ENCODE data around the gene GRB7. TPM values are rescaled to one million over a fixed set of nuclear protein-coding genes. Genes with fewer than 3 reads are reported as not detected.

The GRB7 gene
- total RNA-seq, 2 donors from 2014 or later, result 54.6 to 73.9 TPM

DNA sequence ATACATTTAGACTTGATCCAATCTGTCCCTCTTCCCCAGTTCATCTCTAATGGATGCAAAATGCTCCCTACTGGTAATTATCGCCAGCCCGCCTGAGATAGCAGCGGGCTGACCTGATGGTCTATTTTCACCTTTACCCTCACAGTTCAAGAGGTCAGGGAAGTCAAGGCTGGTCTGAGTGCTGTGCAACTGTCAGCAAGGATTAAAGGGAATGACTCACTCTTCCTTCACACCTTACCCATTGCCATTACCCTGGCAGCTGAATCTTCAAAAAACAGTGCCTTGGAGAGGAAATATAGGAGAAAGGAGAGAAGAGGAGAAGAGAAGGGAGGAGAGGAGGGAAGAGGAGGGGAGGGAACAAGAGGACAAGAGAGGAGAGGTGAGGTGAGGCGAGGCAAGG is 36.3 kb downstream of the GRB7 start:
- Histone ChIP-seq H3K4me3 (ENCODE audit: low read length) (no peak overlapping the region), H3K9me3 (ENCODE audit: control insufficient read depth, low read length) (no peaks in the 10 kb centered on the region), H3K27ac (ENCODE audit: low read depth, low read length) (no peak overlapping the region), H3K27me3 (ENCODE audit: control insufficient read depth, insufficient read depth, low read length, poor library complexity, severe bottlenecking) (no peaks in the 10 kb centered on the region), H3K36me3 (ENCODE audit: control insufficient read depth, insufficient read depth, low read length) (no peaks in the 10 kb centered on the region), H3K9ac (ENCODE audit: extremely low read depth, low read length, poor library complexity, severe bottlenecking) (no peak overlapping the region), H3K4me1 (ENCODE audit: control insufficient read depth, insufficient read depth, low read length) (no peaks in the 10 kb centered on the region)
- Mint-ChIP-seq H3K27ac (no peak overlapping the region), H3K4me1 (peaks cover 10% of the 10 kb centered on the region), H3K27me3 (ENCODE audit: insufficient read depth) (no peaks in the 10 kb centered on the region), H3K36me3 (ENCODE audit: low read depth) (no peaks in the 10 kb centered on the region), H3K4me3 (no peak overlapping the region), H3K9me3 (no peaks in the 10 kb centered on the region)
- peak; percentile 55 for DNase-seq
- TF ChIP-seq CTCF (conservative IDR thresholded peaks at IDR 0.05), result no peak
- WGBS, 2 experiments (ENCODE audit: insufficient coverage in 1 of 2, insufficient read length in 1 of 2), result 70 to 72% methylated on average over 3 of the region's 4 CpGs

DNA sequence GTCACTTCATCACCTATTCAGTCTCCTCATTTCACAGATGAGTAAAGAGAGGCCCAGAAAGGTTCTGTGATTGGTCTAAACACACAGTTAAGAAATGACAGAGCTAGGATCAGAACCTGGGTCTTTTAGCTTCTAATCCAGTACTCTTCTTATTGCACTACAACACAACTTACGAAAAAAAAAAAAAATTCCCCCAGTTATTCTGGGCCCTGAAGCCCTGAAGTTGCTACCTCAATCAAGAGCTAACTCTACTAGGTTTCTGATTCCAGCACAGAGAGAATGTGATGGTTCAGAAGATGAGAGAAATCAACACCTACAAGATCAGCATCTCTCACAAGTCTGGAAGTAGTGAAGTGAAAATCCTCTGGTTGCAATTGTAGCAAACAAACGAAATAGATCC is 37.3 kb downstream of the GRB7 start:
- no peaks in the 10 kb centered on the region for H3K9me3 ChIP-seq (ENCODE audit: control insufficient read depth, low read length)
- H3K36me3 ChIP-seq (ENCODE audit: control insufficient read depth, insufficient read depth, low read length), result no peaks in the 10 kb centered on the region
- H3K4me1 ChIP-seq (ENCODE audit: control insufficient read depth, insufficient read depth, low read length), result no peaks in the 10 kb centered on the region
- H3K4me3 Mint-ChIP-seq, result no peak overlapping the region
- peak; percentile 13 for DNase-seq
- TF ChIP-seq CTCF (conservative IDR thresholded peaks at IDR 0.05), result no peak
- H3K27ac ChIP-seq (ENCODE audit: low read depth, low read length), result no peak overlapping the region
- H3K9ac ChIP-seq (ENCODE audit: extremely low read depth, low read length, poor library complexity, severe bottlenecking), result no peak overlapping the region
- WGBS, 2 experiments (ENCODE audit: insufficient coverage in 1 of 2, insufficient read length in 1 of 2), result 94% methylated on average over 2 of the region's 2 CpGs; no CpG with 5 or more reads in 1 of the 2 experiments
- H3K27me3 Mint-ChIP-seq (ENCODE audit: insufficient read depth), result no peaks in the 10 kb centered on the region
- H3K36me3 Mint-ChIP-seq (ENCODE audit: low read depth), result no peaks in the 10 kb centered on the region
- no peaks in the 10 kb centered on the region for H3K27me3 ChIP-seq (ENCODE audit: control insufficient read depth, insufficient read depth, low read length, poor library complexity, severe bottlenecking)
- peaks cover 6% of the 10 kb centered on the region for H3K4me1 Mint-ChIP-seq
- no peak overlapping the region for H3K4me3 ChIP-seq (ENCODE audit: low read length)
- H3K9me3 Mint-ChIP-seq, result no peaks in the 10 kb centered on the region
- H3K27ac Mint-ChIP-seq, result no peak overlapping the region

DNA sequence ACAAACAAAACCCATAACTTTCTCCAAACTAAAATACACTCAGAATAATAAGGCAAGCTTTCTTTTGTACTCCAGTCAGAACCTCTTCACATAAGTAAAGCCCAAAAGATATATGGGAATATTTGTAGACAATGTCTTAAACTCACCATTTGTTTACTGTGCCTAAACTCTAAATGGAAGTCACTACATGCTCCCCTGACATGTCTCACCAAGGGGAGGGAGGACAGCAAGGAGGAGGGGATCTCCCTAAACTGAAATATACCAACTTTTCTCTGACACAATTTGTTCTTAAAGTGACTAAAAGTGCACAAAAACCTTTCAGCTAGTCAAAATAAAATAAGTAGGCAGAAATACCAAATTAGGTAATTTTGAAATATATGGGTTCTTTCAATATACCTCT is 38.5 kb downstream of the GRB7 start:
- H3K4me1 Mint-ChIP-seq, result peaks cover 5% of the 10 kb centered on the region
- H3K36me3 Mint-ChIP-seq (ENCODE audit: low read depth), result no peaks in the 10 kb centered on the region
- Histone ChIP-seq H3K4me1 (ENCODE audit: control insufficient read depth, insufficient read depth, low read length) (no peaks in the 10 kb centered on the region), H3K9ac (ENCODE audit: extremely low read depth, low read length, poor library complexity, severe bottlenecking) (no peak overlapping the region), H3K36me3 (ENCODE audit: control insufficient read depth, insufficient read depth, low read length) (no peaks in the 10 kb centered on the region), H3K27ac (ENCODE audit: low read depth, low read length) (no peak overlapping the region), H3K27me3 (ENCODE audit: control insufficient read depth, insufficient read depth, low read length, poor library complexity, severe bottlenecking) (no peaks in the 10 kb centered on the region), H3K9me3 (ENCODE audit: control insufficient read depth, low read length) (no peaks in the 10 kb centered on the region), H3K4me3 (ENCODE audit: low read length) (no peak overlapping the region)
- H3K27me3 Mint-ChIP-seq (ENCODE audit: insufficient read depth), result no peaks in the 10 kb centered on the region
- no peak for TF ChIP-seq CTCF (conservative IDR thresholded peaks at IDR 0.05)
- no peak overlapping the region for H3K4me3 Mint-ChIP-seq
- peak; percentile 6 for DNase-seq
- H3K9me3 Mint-ChIP-seq, result no peaks in the 10 kb centered on the region
- no peak overlapping the region for H3K27ac Mint-ChIP-seq
